GM18511 (cell line): ENCODE results near the gene TWIST2.

Experiments used
- ATAC-seq: cut with Tn5 transposase; IDR thresholded peaks from one replicate; pipeline ENCODE4 v1.9.1; 2021; ENCODE audit warnings: mild to moderate bottlenecking, moderate library complexity; ENCODE audit not compliant: unreplicated experiment

TWIST2 gene

GRCh38 chr2:238888781-238889180, 40.9 kb downstream of the TWIST2 start:
- ATAC-seq, result no peak

GRCh38 chr2:238890131-238890530, 42.2 kb downstream of the TWIST2 start:
- ATAC-seq, result no peak

GRCh38 chr2:238890618-238891456, 43.0 kb downstream of the TWIST2 start:
- no peak for ATAC-seq

DNA sequence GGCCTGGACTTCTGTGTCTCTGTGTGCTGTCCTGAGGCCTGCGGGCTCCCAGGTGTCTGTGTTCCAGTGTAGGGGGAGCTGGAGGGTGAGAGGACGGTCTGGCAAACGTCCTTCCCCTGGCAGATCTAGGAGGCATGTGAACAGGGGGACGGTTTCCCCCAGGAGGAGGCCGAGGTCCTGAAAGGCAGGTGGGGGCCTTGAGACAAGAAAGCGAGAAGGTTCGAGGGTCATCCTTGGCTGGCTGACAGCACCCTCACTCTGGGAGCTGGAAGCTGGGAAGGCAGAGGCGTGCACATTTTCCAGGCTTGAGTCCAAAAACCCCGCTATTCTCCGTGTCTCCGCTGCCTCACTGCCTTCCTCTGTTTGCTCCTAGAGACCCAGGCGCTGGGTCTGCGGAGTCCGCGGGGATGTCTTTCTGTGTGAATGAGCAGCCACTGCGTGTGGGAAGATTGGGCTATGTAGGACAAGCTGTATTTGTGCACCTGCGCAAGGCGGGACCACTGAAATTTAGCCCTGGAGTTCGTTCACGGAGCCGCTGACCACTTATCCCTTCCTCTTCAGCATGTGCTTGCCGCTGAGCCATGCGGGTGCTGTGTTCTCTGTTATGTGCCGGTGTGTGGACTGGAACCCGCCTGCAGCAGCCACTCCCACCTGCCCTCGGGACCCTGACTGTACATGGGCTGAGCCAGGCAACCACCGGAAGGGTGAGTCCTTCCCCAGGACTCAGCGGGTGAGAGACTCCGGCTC, 43.7 kb downstream of the TWIST2 start:
- no peak for ATAC-seq

GRCh38 chr2:238892204-238892500, 44.3 kb downstream of the TWIST2 start:
- ATAC-seq, result no peak

DNA sequence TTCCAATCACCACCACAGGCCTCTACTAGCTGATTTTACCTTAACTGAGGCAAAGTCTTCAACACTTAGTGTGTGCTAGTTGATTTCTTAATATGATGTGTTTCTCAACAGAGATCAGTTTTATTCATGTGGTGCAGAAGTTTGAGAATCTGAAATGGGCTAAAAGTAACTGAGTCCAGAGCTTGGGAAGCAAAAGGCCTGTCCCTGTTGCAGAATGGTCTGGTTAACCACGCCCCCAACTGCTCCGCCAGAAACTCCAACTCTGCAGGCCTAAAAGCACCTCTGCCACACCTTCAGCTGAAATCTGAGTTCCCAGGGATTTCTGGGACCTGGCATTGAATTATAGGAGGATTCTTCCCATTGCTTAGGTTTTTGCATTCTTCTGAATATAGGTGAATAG, 44.9 kb downstream of the TWIST2 start:
- ATAC-seq, result no peak

- no peak for ATAC-seq
Measured at GRCh38 chr2:238893349-238894000, 45.6 kb downstream of the TWIST2 start.

DNA sequence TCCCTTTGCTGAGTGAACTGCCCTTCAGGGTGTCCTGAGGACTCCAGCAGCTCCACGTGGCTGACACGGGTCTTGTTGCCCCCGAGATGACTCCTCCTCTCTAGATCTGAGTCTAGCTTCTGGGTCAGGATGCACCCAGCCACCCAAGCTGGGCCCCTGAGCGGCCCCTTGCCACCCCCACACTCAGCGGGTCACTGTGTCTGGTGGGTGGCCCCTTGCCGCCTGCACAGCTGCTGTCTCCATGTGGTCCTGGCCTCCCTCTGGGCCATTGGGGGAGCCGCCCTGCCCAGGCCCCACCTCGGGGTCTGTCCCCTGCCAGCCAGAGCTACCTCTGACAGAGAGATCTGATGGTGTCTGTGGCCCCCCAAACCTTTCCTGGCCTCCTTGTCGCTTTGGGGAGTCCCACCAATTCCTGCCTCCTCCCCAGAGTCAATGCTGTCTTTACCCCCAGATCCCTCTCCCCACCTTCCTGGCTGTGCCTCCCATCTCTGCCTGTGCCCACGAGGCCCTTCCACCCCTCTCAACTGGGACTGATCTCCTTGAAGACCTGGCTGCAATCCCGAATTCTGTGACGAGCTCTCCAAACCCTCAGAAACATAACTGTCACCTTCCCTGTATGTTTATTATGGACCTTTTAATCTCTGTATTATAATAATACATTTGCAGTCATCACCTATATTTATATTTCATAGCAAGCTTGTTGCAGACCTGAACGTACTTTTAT, 46.5 kb downstream of the TWIST2 start:
- no peak for ATAC-seq

- ATAC-seq, result no peak
Measured at GRCh38 chr2:238894950-238895298, 47.0 kb downstream of the TWIST2 start.

DNA sequence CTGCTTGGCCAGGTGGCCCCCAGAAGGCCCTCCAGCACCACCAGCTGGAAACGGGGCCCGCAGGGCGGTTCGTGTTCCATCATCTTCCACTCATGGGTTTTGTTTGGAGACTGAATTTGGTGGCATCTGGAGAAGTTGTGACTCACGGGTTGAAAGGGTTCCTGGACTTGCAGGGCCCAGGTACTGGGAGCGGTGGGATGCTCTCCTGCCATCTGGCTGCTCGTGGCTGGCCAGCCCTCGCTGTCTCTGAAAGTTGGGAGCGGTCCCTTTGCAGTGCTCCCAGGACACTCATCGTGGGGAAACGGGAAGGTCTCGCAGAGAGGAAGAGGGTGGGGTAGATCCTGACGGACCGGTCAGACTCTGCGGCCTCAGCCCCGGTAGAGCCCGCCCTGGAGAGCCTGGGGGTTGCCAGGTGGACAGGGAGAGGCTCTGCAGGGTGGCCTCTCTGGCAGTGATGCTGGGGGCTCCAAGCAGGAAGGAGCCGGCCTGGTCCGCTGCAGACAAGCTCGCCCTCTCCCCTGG, 47.5 kb downstream of the TWIST2 start:
- no peak for ATAC-seq

- no peak for ATAC-seq
Measured at GRCh38 chr2:238895891-238896600, 48.2 kb downstream of the TWIST2 start.

GRCh38 chr2:238896641-238897040, 48.8 kb downstream of the TWIST2 start:
- no peak for ATAC-seq

DNA sequence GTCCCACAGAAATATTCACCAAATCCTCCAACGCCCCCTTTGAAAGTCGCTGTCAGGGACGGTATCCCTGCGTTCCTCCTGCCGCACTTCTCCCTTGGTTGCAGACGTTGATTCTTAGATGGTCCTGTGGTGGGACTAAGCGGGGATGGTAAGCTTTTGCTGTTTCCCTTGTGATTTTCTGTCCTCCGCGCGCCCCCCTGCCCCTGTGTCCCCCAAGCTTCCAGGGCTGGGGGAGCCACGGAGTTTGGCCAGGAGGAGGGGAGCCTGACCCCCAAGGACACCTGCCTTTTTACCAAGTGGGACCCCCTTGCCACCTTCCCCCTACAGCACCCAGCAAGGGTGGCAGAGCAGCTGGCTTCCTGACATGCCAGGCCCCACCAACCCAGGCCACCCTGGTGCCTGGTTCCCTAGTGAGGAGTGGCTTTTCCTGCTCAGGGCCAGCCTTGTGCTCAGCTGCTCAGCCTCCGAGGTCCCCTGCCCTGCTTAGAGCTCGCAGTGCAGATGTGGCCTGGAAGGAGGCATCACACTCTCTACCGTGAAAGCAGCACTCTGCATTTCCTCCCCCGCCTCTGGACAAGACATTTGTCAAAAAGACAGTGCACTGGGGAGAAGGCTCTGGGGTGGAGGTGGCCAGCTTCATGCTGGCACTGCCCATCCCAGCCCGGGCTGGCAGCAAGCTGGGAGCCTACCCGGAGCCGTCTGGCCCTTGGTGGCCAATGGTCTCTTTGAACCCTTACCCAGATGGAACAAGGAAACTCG, 49.4 kb downstream of the TWIST2 start:
- no peak for ATAC-seq

DNA sequence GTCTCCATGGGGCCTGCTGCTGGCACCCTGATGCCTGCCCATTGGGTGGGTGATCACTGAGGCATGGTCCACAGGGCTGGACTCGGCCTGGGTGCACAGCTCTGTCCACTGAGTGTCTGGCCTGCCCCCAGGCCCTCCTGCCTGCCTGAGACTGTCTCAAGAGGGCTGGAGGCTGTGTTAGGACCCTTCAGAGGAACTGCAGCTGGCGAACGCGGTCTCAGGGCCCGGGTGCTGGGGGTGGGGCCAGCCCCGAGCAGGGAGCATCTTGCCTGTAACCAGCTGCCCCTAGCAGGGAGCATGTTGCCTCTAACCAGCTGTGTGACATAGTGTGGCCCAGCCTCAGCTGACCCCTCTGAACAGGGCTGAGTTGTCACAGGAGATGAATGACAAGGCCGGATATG, 50.0 kb downstream of the TWIST2 start:
- no peak for ATAC-seq

DNA sequence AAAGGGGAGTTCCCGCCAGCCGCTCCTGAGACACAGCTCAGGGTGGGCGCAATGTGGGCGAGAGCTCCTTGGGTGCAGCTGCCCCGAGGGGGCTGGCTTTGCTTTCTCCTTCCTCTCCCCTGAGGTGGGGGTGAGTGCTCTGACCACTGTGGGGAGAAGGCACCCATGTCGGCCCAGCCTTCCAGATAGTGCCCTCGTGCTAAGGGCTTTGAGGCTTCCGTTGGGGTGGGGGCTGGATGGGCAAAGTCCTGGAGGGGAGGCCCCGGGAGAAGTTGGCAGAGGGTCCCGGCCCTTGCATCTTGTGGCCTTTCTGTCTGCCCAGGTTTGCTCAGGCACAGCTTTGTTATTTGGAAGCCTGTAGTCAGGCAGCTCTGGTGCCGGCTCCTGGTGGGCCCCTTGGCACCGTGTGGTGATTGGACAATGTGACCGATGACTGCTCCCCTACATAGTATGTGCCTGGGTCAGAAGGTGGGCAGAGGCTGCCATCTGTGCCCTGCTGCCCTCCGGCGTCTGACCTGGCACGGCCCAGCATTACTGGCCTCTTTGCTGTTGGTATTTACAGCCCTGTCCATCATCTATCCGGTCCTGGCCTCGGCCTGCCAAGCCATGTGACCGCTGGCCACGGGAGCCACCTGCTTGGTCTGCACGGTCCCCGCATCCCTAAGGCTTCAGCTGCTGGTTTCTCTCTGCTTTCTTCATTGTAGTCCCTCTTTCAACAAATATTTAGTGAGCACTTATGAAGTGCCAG, 50.8 kb downstream of the TWIST2 start:
- ATAC-seq, result no peak

DNA sequence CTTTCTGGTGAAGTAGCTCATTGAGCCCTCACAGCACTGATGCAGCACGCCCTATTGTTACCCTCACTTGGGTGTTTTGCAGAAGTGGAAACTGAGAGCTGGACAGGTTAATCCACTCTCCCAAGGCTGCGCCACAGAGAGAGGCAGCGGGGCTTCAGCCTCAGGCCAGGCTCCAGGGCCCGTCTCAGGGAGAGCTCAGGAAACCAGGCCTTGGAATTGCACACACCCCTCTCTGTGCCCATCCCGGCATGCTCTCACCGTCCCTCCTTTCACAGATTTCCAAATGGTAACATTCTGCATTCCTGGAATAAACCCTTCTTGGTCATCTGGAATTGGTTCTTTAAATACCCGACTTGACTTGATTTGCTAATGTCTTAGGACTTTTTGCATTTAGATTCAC, 51.5 kb downstream of the TWIST2 start:
- ATAC-seq, result no peak

GRCh38 chr2:238900511-238900910, 52.6 kb downstream of the TWIST2 start:
- no peak for ATAC-seq

DNA sequence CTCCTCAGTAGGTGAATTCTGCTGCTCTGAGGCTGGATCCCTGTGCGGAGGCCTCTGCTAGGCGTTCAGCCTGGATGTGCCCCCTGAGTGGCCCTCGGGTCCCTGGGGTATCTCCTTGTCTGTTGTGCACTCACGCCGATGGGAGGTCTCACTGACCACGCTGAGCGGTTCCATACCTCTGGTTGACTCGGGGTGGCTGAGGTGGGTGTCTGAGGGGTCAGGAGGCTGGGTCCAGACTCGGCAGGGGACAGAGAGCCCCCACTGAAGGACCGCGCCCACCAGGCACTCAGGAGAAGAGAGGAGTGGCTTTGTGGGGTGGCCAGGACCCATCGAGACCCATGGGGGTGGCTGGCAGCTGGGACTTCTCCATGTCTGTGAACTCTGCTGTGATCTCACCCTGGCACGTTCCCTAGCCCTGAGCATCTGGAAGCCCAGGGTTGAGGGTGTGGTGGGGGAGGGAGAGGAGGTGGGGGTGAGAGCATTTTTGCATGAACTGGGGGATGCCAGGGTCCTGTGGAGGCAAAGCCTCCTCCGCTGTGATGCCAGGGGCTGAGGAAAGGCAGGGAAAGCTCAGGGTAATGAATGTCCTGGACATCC, 53.7 kb downstream of the TWIST2 start:
- no peak for ATAC-seq

- ATAC-seq, result no peak
Measured at GRCh38 chr2:238902285-238902684, 54.4 kb downstream of the TWIST2 start.
